Endothelial cell of umbilical vein (primary cell): ENCODE data around the gene SNIP1. TPM values are rescaled to one million over a fixed set of nuclear protein-coding genes. Genes with fewer than 3 reads are reported as not detected.

Experiments used
- BruUV-seq: library from RNA; stranded (reverse); fragments of 400-500 nt; replicated peaks from 2 replicates; lab custom pipeline; 2021; lab: Mats Ljungman, UMichigan
- CTCF ChIA-PET: fragments of 300-600, 350-600 bp; sonication (Branson Sonifier 250); formaldehyde crosslinking; loops from one replicate; lab custom pipeline; 2021; ENCODE audit warnings: antibody characterized with exemption, inconsistent platforms; lab: Charles Lee
- POLR2A ChIA-PET: fragments of 300-600, 350-600 bp; sonication (Branson Sonifier 250); formaldehyde crosslinking; loops from one replicate; lab custom pipeline; 2021; ENCODE audit warnings: antibody characterized with exemption, inconsistent platforms; lab: Charles Lee
- DNase-seq: peaks from one replicate; pipeline ENCODE4 v3.0.0-alpha.2; 2011; ENCODE audit warnings: low read depth, low spot score
- FAIRE-seq: peaks from 2 replicates; lab custom pipeline; 2011; peaks lifted over from hg19 to GRCh38; lab: Jason Lieb, UNC
- H2AFZ ChIP-seq: 2 replicates; pipeline ENCODE4 v1.6.0; 2012; ENCODE audit warnings: low read depth, low read length, control low read depth, inconsistent platforms
- H3K27ac ChIP-seq: 2 replicates; pipeline ENCODE4 v1.5.1; 2011; ENCODE audit warnings: low read depth, mild to moderate bottlenecking, control low read depth, low read length, moderate library complexity; ENCODE audit not compliant: insufficient read depth
- H3K27me3 ChIP-seq, 2 experiments: 2 replicates each; pipeline versions ENCODE4 v1.6.0 to v1.6.1; 2011; ENCODE audit warnings: low read length in 2 of 2, mixed read lengths in 1 of 2; ENCODE audit not compliant: control insufficient read depth in 2 of 2, insufficient read depth in 2 of 2
- H3K36me3 ChIP-seq, 2 experiments: 2 replicates in 1 of 2; 3 replicates in 1 of 2; pipeline ENCODE4 v1.5.1; 2011; ENCODE audit warnings: low read length in 2 of 2, mild to moderate bottlenecking in 1 of 2, moderate library complexity in 1 of 2; ENCODE audit not compliant: control insufficient read depth in 2 of 2, insufficient read depth in 2 of 2; ENCODE audit errors: extremely low read depth in 1 of 2
- H3K4me1 ChIP-seq: 3 replicates; pipeline ENCODE4 v1.5.1; 2011; ENCODE audit warnings: mild to moderate bottlenecking, low read length; ENCODE audit not compliant: control insufficient read depth, insufficient read depth; ENCODE audit errors: extremely low read depth
- H3K4me2 ChIP-seq: 2 replicates; pipeline ENCODE4 v1.6.1; 2011; ENCODE audit warnings: low read length, control low read depth, mixed read lengths; ENCODE audit not compliant: insufficient read depth
- H3K4me3 ChIP-seq, 3 experiments: fragments of 200-600 bp in 1 of 3; sonication (generic), shearing (Covaris generic) in 1 of 3; replicated peaks in 1 of 3; 2 replicates each; pipeline ENCODE4 v1.5.1; 2011 to 2016; ENCODE audit warnings: control low read depth in 3 of 3, low read length in 3 of 3, mild to moderate bottlenecking in 2 of 3, inconsistent platforms in 1 of 3, low read depth in 1 of 3, moderate library complexity in 1 of 3; ENCODE audit not compliant: insufficient read depth in 1 of 3
- H3K79me2 ChIP-seq: 2 replicates; pipeline ENCODE4 v1.6.0; 2012; ENCODE audit warnings: low read length, inconsistent platforms; ENCODE audit not compliant: control insufficient read depth, insufficient read depth
- H3K9ac ChIP-seq: replicated peaks from 2 replicates; pipeline ENCODE3; 2011; ENCODE audit warnings: low read length, control low read depth; ENCODE audit not compliant: insufficient read depth; ENCODE audit errors: extremely low read depth
- H3K9me1 ChIP-seq: replicated peaks from 3 replicates; pipeline ENCODE4 v1.6.0; 2011; ENCODE audit warnings: mild to moderate bottlenecking, low read length; ENCODE audit not compliant: control insufficient read depth, insufficient read depth; ENCODE audit errors: extremely low read depth
- H3K9me3 ChIP-seq: replicated peaks from 2 replicates; pipeline ENCODE4 v1.5.1; 2012; ENCODE audit warnings: low read length, inconsistent platforms; ENCODE audit not compliant: control insufficient read depth, insufficient read depth
- H4K20me1 ChIP-seq: replicated peaks from 2 replicates; pipeline ENCODE3; 2011; ENCODE audit warnings: mild to moderate bottlenecking, low read length; ENCODE audit not compliant: control insufficient read depth, insufficient read depth; ENCODE audit errors: extremely low read depth
- CTCF ChIP-seq, 2 donors: IDR thresholded peaks; 1 replicate in 1 of 2; 2 replicates in 1 of 2; pipeline ENCODE4 v1.5.1; 2011; ENCODE audit warnings: low read length in 2 of 2, mild to moderate bottlenecking in 2 of 2, moderate library complexity in 2 of 2, control low read depth in 1 of 2, inconsistent platforms in 1 of 2, low read depth in 1 of 2; ENCODE audit not compliant: insufficient read depth in 1 of 2; ENCODE audit errors: extremely low read depth in 1 of 2
- EZH2 ChIP-seq: IDR thresholded peaks from 2 replicates; pipeline ENCODE4 v1.6.1; 2012; ENCODE audit warnings: borderline replicate concordance, low read depth, mild to moderate bottlenecking, moderate library complexity, low read length, inconsistent platforms; ENCODE audit not compliant: severe bottlenecking
- FOS ChIP-seq: IDR thresholded peaks from 2 replicates; pipeline ENCODE4 v1.6.1; 2011; ENCODE audit warnings: mild to moderate bottlenecking, low read length, moderate library complexity, borderline replicate concordance; ENCODE audit not compliant: insufficient read depth
- GATA2 ChIP-seq: IDR thresholded peaks from 2 replicates; pipeline ENCODE4 v1.7.0; 2011; ENCODE audit warnings: low read depth, mild to moderate bottlenecking, moderate library complexity, mixed read lengths, low read length; ENCODE audit not compliant: insufficient read length, insufficient read depth
- JUN ChIP-seq: IDR thresholded peaks from 2 replicates; pipeline ENCODE4 v1.6.1; 2011; ENCODE audit warnings: borderline replicate concordance, low read depth; ENCODE audit not compliant: insufficient read length, insufficient read depth
- MAX ChIP-seq: IDR thresholded peaks from 2 replicates; pipeline ENCODE4 v1.6.1; 2011; ENCODE audit not compliant: insufficient read depth, insufficient read length
- MYC ChIP-seq: IDR thresholded peaks from one replicate; pipeline ENCODE4 v1.6.1; 2011; ENCODE audit warnings: mild to moderate bottlenecking, low read depth, low read length
- POLR2A ChIP-seq: IDR thresholded peaks from 2 replicates; pipeline ENCODE4 v1.6.1; 2012; ENCODE audit warnings: low read depth, mild to moderate bottlenecking, control low read depth, low read length
- POLR2AphosphoS5 ChIP-seq: IDR thresholded peaks from 2 replicates; pipeline ENCODE4 v1.6.1; 2012; ENCODE audit warnings: low read depth, mild to moderate bottlenecking, control low read depth, low read length, moderate library complexity; ENCODE audit not compliant: insufficient read depth
- dilution Hi-C: fragments of 300-500 bp; cut with MboI; formaldehyde crosslinking; loops from one replicate; pipeline ENCODE4 v1.15.0; 2019; ENCODE audit warnings: low sequenced_read_pairs; ENCODE audit not compliant: extremely low pct_ligation_motif_present
- intact Hi-C: fragments of 100-400 bp; cut with micrococcal nuclease; formaldehyde crosslinking; loops from one replicate; pipeline ENCODE4 v1.10.0; 2022
- polyA plus RNA-seq, 4 experiments: library from polyadenylated mRNA; depleted of rRNA in 3 of 4; stranded (reverse) in 3 of 4; unstranded in 1 of 4; fragments of >200 nt; gene quantifications; 2 replicates each; pipeline versions ENCODE4 v1.2.1 to v1.2.3, GENCODE V29; 2011 to 2012; ENCODE audit warnings: missing spikeins in 1 of 4
- total RNA-seq: library from RNA; stranded (reverse); gene quantifications from 2 replicates; pipeline ENCODE4 v1.2.3, GENCODE V29; 2021

SNIP1 gene
- total and polyA plus RNA-seq, 2 donors (not counting 3 experiments of a cell fraction or from before 2014, with no cell fraction given): 3.7 to 18.4 TPM

GRCh38 chr1:37567023-37567422 is 12.9 kb upstream of the SNIP1 start:
- H2AFZ ChIP-seq: no peak overlapping the region
- BruUV-seq: no TSS peak
- intact Hi-C loops (no loop called here), dilution Hi-C loops (no loop called here)
- CTCF ChIA-PET: no interaction called here
- no peaks in the 10 kb centered on the region for H3K79me2 ChIP-seq
- H3K9me1 ChIP-seq: no peaks in the 10 kb centered on the region
- TF ChIP-seq MYC (no peak), MAX (no peak), POLR2AphosphoS5 (no peak), POLR2A (no peak), CTCF (IDR thresholded peaks at IDR 0.05; ENCODE audit: extremely low read depth in 1 of 2, insufficient read depth in 1 of 2, low read depth in 1 of 2, low read length in 2 of 2) (no peak), JUN (no peak), GATA2 (no peak), FOS (no peak), EZH2 (no peak)
- peaks cover 5% of the 10 kb centered on the region for H3K4me1 ChIP-seq
- no peaks in the 10 kb centered on the region for H3K27me3 ChIP-seq
- no peak for FAIRE-seq
- no peak overlapping the region for H3K4me3 ChIP-seq
- H3K9ac ChIP-seq: no peak overlapping the region
- no peak for DNase-seq
- H3K27ac ChIP-seq: no peak overlapping the region
- POLR2A ChIA-PET: no interaction called here
- H4K20me1 ChIP-seq: no peaks in the 10 kb centered on the region
- H3K9me3 ChIP-seq: no peaks in the 10 kb centered on the region
- H3K4me2 ChIP-seq: no peak overlapping the region
- peaks cover 19 to 30% of the 10 kb centered on the region in 2 experiments for H3K36me3 ChIP-seq
